Measurements from ENCODE around the gene GLCCI1.
A peak's percentile ranks its signal among the peaks of the same experiment; 100 is the strongest.

The GLCCI1 gene

GRCh38 chr7:8109196-8110022, 140.8 kb downstream of the GLCCI1 start:
- DNase-seq: no peak

- no peak for DNase-seq
Observed at GRCh38 chr7:8111282-8111960, 142.8 kb downstream of the GLCCI1 start.

- DNase-seq: no peak
Observed at GRCh38 chr7:8112685-8113084, 144.1 kb downstream of the GLCCI1 start.

GRCh38 chr7:8113184-8113583, 144.6 kb downstream of the GLCCI1 start:
- DNase-seq: no peak

DNA sequence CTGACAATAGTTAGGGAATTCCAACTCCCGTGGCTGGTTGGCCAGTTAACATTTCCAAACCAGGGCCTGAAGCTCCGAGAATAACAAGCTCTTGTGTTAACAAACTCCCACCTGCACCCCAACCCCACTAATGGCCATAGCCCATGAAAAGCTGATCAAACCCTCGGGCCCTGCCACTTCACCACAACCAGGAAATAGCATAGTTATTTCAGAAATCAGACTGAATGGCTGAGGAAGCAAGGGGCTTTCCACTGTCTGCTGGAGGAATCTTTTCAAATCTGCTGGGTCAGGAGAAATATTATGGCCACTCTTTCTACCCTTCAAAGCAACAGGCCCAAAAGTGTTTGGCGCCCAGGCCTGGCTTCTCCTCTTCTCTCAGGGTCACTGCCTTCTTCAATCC, 145.6 kb downstream of the GLCCI1 start:
- DNase-seq: peak in 1 of 3 donors; percentile 3

DNA sequence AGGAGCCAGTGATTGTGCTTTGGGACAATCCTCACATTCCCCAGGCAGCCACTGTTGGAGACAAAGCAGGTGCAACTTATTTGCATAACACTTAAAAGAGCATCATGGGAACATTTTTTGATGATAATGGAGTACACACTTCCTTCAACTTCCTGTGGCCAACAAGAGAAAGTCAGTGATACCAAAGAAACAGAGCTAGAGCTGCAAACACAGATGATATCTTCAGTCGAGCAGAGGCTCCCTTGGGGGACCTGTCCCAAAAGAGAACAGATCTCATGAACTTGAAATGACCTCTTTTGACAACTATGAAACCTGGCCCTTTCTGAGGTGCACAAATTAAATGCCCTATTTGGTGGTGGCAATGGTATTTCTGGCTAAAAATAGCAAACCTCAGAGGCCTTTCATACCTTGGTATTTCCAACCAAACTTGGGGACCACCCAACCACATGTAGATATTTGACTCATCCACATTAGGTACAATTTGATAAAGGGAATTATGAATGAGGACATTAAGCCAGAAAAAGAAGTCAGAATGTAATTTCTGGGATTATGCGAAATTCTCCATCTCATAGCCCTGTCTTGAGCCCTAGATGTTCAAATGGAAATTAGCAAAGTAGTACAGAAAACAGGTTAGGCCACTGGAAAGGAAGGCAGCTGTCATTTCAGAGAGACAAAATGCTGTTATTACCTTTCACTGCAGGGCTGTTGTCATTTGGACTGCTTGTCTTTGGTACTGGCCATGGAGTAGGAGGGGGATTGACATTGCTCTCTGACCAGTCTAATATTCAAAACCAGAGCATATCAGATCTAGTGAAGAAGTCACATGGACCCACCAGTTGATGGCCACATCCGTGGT, 147.2 kb downstream of the GLCCI1 start:
- DNase-seq: no peak

DNA sequence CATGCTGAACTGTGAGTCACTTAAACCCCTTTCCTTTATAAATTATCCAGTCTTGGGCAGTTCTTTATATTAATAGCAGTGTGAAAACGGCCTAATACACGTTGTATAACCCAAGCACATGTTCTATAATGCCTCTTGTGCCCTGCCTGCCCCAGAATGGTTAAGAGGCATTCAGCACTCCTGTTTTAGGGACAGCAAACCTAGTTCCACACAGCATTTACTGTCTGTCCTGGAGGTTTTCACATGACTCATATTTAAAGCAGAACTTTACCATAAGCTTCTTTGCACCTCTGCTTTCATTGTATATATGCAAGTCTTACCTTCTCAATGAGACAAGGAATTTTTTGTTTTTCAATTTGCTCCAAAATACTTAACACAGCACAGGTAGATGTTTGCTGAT, 148.6 kb downstream of the GLCCI1 start:
- peak in 1 of 3 donors; percentile 2 for DNase-seq

GRCh38 chr7:8119262-8119661, 150.7 kb downstream of the GLCCI1 start:
- DNase-seq: no peak

DNA sequence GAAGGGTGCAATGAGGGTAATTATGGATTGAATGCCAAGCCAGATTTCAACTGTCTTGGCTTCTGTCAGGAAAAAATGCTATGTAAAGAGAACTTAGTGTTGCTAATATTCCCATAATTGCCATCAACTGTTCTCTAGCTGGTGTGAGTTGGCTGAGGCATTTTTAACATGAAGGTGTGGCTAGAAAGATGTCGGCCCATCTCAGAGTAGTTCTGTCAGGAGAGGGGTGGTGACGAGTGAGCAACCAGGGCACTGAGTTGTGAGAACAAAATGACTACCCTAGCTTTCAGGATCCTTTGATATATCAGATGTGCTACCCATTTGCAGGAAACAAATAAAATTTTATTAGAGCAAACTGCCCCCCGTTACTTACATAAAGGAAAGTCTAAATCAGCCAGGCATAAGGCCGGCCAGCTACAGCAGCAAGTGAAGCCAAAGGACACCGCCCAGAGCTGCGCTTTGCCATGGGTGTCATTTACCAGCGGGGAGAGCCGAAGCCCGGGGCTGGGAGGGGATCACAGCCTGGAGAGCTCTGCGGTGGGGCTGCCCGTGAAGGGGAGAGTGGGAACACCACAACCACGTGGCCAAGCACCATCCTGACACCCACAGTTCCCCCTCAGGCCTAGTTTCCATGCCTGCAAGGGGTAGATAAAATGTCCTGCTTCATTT, 151.9 kb downstream of the GLCCI1 start:
- DNase-seq: no peak

DNA sequence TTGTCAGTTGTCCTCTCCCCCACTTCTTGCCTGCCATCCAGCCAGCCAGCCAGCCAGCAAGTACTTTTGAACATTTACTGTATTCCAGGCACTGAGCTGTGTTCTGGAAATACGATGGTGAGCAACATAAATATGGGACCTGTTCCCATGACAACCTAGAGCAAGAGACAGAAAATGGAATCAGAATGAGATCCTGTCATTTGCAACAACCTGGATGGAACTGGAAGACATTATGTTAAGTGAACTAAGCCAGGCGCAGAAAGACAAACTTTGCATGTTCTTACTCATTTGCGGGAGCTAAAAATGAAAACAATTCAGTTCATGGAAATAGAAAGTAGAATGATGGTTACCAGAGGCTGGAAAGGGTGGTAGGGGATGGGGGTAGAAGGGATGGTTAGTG, 152.6 kb downstream of the GLCCI1 start:
- no peak for DNase-seq

DNA sequence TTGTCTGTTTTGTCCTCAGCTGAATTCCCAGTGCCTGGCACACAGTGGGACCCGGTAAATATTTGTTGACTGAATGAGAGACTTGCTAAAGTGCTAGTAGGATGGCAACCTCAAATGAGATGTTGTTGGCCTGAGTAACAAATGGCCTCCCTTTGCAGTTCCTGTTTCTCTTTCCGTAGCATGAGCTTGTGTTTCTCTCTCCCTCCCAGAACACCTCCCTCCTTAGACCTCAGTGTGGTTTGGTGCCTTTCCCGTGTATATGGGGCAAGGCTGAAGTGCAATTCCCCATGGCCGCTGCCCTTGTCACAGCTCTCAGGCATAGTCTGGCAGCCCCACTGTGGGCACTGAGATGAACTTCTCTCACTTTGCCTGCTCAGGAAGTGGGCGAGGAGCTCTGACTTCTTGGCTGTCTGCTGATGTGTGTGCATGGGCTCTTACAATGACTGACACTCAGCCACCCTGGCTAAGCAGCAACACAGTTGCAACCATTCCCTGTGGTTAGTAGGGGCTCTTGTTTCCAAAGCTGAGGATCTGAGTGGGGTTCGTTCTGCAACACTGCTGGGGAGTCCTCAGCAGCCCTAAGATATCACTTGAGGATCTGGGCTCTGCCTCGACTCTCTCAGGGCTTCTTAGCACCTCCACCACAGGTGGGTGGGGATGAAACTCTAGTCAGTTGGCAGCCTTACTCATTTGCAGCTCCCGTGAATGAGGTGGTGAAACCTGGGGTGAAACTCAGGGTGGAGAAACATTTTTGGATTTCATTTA, 157.3 kb downstream of the GLCCI1 start:
- DNase-seq: peak; percentile 46 to 59 (median 52)

GRCh38 chr7:8126601-8127167, 158.1 kb downstream of the GLCCI1 start:
- DNase-seq: peak in 1 of 3 donors; percentile 19

- DNase-seq: peak in 2 of 3 donors; percentile 7 to 19
Observed at GRCh38 chr7:8128449-8129317, 160.1 kb downstream of the GLCCI1 start.

DNA sequence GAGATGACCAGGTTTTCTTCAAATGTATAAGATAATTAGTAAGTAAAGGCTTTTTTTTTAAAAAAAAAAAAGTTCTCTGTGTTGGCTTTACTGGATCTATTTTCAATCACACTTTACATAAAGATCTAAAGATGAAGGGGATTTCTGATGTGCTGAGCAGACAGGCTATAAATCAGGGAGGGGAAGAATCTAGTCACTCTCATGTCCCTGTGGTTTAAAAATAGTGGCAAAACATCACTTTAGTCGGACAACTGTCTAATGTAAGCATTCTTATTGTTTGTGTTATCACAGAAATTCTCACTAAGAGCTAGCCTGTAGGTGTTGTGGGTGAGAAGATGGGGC, 160.7 kb downstream of the GLCCI1 start:
- no peak for DNase-seq

DNA sequence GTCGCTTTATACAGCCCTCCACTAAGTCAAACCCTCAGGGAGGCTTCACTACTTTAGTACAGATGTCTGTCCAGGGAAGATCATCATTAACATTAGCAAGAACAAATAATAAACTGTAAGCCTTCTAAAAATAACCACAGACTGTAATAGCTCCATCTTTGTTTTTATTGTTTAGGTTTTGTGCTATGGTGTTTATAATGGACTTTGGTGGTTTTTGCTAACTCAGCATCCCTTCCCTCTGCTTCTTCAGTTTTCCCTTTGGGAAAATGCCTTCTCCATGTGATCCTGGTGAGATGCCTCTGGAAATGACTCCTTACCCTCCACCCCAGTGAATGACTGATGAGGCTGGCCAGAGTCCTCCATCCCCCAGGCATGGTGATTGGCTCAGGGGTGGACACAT, 162.1 kb downstream of the GLCCI1 start:
- no peak for DNase-seq

DNA sequence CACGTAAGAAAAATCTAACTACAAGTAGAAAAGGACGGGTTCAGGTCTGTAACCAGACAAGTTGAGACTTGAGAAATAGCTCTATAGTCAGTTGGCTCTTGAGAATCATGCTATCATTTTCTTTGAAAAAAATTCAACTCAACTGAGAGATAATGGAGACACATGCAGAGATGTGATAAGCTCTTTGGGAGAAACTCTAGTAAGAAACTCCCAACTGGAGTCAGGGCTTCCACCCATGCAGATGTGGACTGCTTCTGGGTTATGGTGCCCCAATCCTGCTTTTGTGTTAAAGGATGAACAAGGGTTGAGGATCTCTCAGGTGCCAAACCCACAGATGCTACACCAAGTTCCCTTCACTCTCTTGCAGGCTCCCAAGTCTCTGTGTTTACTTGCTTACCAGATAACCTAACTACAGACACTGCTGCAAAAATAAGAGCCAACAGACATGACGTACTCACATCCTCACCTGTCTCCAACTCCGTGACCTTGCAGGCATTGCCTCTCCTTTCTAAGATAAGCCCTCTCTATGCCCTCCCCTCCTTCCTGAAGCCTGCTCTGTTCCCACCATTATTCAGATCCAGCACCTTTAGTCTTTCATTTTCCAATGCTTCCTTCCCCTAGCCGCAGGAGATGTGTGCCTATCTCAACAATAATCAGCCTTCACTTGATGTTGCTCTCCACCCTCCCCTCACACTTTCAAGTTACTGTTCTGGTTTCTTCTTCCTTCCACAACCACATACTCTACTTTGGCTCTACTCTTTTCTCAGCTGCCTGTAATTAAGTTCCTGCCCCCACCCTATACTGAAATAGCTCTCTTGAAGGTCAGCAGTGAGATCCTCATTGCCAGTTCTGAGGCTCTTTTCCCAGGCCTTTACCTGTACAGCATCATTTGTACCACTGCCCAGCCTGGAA, 163.4 kb downstream of the GLCCI1 start:
- DNase-seq: no peak

- DNase-seq: no peak
Observed at GRCh38 chr7:8133188-8133848, 164.7 kb downstream of the GLCCI1 start.

- no peak for DNase-seq
Observed at GRCh38 chr7:8134089-8134733, 165.6 kb downstream of the GLCCI1 start.

DNA sequence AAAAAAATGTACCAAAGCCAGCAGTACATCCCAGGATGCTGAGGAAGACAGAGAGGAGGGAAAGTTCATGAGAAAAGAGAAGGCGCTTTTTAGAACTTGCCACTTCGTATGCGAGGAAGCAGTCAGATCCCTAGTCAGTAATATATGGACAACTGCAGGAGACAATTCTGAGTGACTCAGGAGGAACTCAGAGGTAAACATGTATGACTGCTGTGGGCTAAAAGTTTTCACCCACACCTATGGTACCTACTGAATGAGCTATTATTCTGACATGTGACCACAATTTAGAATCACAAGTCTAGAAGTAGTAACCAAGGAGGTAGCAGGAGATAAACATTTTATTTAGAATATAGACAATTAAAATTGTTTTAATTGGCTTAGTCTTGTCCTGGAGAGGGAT, 166.8 kb downstream of the GLCCI1 start:
- DNase-seq: no peak

Measured in suppressor macrophage treated with lipopolysaccharide for 1 hour (primary cell).